Trophoblast cell (in vitro differentiated cells and primary cell): Measurements from ENCODE around the gene CHST3.

Source experiments
- DNase-seq, 2 donors: peaks; one replicate each; pipeline ENCODE4 v3.0.0-alpha.2; 2016
- H2AFZ ChIP-seq: 2 replicates; pipeline ENCODE4 v1.6.1; 2013; ENCODE audit warnings: low read length, moderate library complexity, mild to moderate bottlenecking; ENCODE audit not compliant: insufficient read depth, poor library complexity
- H2AK5ac ChIP-seq: 2 replicates; pipeline ENCODE4 v1.6.1; 2013; ENCODE audit warnings: mild to moderate bottlenecking, low read length
- H2BK120ac ChIP-seq: 2 replicates; pipeline ENCODE4 v1.6.1; 2013; ENCODE audit warnings: low read length, mild to moderate bottlenecking, moderate library complexity; ENCODE audit not compliant: insufficient read depth, poor library complexity
- H2BK12ac ChIP-seq: 2 replicates; pipeline ENCODE4 v1.6.1; 2013; ENCODE audit warnings: mild to moderate bottlenecking, low read length, moderate library complexity
- H2BK5ac ChIP-seq: 2 replicates; pipeline ENCODE4 v1.6.1; 2013; ENCODE audit warnings: low read length, low read depth, moderate library complexity, mild to moderate bottlenecking; ENCODE audit not compliant: poor library complexity
- H3K14ac ChIP-seq: 2 replicates; pipeline ENCODE4 v1.6.1; 2013; ENCODE audit warnings: mild to moderate bottlenecking, low read length
- H3K18ac ChIP-seq: 2 replicates; pipeline ENCODE4 v1.6.1; 2013; ENCODE audit warnings: mild to moderate bottlenecking, low read length
- H3K23ac ChIP-seq: 2 replicates; pipeline ENCODE4 v1.6.1; 2013; ENCODE audit warnings: low read length
- H3K27ac ChIP-seq: 2 replicates; pipeline ENCODE4 v1.5.1; 2013; ENCODE audit warnings: low read depth, mild to moderate bottlenecking, inconsistent platforms, low read length, moderate library complexity
- H3K27me3 ChIP-seq: 2 replicates; pipeline ENCODE4 v1.6.1; 2013; ENCODE audit warnings: inconsistent platforms, mild to moderate bottlenecking, low read length, moderate library complexity; ENCODE audit not compliant: insufficient read depth
- H3K36me3 ChIP-seq, 2 experiments: 1 replicate in 1 of 2; 2 replicates in 1 of 2; pipeline ENCODE4 v1.6.1; 2013; ENCODE audit warnings: low read length in 2 of 2, mild to moderate bottlenecking in 2 of 2, moderate library complexity in 1 of 2; ENCODE audit not compliant: insufficient read depth in 2 of 2, control insufficient read depth in 1 of 2
- H3K4ac ChIP-seq: 2 replicates; pipeline ENCODE4 v1.6.1; 2013; ENCODE audit warnings: low read depth, mild to moderate bottlenecking, low read length, moderate library complexity
- H3K4me1 ChIP-seq, 2 experiments: 1 replicate in 1 of 2; 2 replicates in 1 of 2; pipeline ENCODE4 v1.6.1; 2013; ENCODE audit warnings: low read length in 2 of 2, mild to moderate bottlenecking in 2 of 2, moderate library complexity in 1 of 2; ENCODE audit not compliant: insufficient read depth in 2 of 2, control insufficient read depth in 1 of 2
- H3K4me2 ChIP-seq: 2 replicates; pipeline ENCODE4 v1.6.1; 2013; ENCODE audit warnings: inconsistent platforms, mild to moderate bottlenecking, low read length, moderate library complexity
- H3K4me3 ChIP-seq: 2 replicates; pipeline ENCODE4 v1.5.1; 2013; ENCODE audit warnings: mild to moderate bottlenecking, low read depth, low read length, inconsistent platforms
- H3K79me1 ChIP-seq: one replicate; pipeline ENCODE4 v1.6.1; 2013; ENCODE audit warnings: low read length
- H3K79me2 ChIP-seq: 2 replicates; pipeline ENCODE4 v1.6.1; 2013; ENCODE audit warnings: low read length, mild to moderate bottlenecking; ENCODE audit not compliant: control insufficient read depth, insufficient read depth, poor library complexity
- H3K9ac ChIP-seq: 2 replicates; pipeline ENCODE4 v1.6.1; 2013; ENCODE audit warnings: mild to moderate bottlenecking, low read length
- H3K9me3 ChIP-seq: 2 replicates; pipeline ENCODE4 v1.6.1; 2013; ENCODE audit warnings: low read depth, mild to moderate bottlenecking, control low read depth, inconsistent platforms, low read length; ENCODE audit not compliant: insufficient read depth
- H4K12ac ChIP-seq: 2 replicates; pipeline ENCODE4 v1.6.1; 2013; ENCODE audit warnings: low read depth, mild to moderate bottlenecking, low read length, moderate library complexity
- H4K8ac ChIP-seq: 2 replicates; pipeline ENCODE4 v1.6.1; 2013; ENCODE audit warnings: low read depth, mild to moderate bottlenecking, low read length, moderate library complexity
- H4K91ac ChIP-seq: one replicate; pipeline ENCODE4 v1.6.1; 2013; ENCODE audit warnings: low read depth, mild to moderate bottlenecking, low read length, moderate library complexity
- WGBS: extraction: QIAGEN DNeasy Blood & Tissue Kit; methylation state at CpG from one replicate; pipeline ENCODE4 v1.1.7; 2013; ENCODE audit warnings: missing lambda C conversion rate; ENCODE audit not compliant: insufficient read length, insufficient coverage; ENCODE audit errors: extremely low coverage; 5-methylcytosine and 5-hydroxymethylcytosine counted together

CHST3 gene

DNA sequence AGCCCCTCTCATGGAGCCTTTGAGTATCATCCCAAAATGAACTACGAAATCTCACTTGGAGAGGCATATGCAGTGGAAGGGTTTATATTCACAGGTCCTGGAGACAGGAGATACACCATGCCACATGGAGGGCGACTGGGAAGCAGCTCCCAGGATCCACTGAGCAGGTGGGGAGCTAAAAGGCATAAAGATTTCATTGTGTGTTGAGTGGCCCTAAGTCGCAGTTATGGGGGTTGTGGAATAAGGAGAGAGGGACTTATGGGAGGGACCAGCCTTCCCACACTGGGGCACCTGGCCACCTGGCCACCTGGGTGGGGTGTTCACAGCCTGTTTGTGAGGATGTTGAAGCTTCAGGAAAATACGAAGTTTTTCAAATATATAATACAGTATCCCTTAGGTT lies 37.0 kb upstream of the CHST3 start:
- no peaks in the 10 kb centered on the region for H3K79me2 ChIP-seq

DNA sequence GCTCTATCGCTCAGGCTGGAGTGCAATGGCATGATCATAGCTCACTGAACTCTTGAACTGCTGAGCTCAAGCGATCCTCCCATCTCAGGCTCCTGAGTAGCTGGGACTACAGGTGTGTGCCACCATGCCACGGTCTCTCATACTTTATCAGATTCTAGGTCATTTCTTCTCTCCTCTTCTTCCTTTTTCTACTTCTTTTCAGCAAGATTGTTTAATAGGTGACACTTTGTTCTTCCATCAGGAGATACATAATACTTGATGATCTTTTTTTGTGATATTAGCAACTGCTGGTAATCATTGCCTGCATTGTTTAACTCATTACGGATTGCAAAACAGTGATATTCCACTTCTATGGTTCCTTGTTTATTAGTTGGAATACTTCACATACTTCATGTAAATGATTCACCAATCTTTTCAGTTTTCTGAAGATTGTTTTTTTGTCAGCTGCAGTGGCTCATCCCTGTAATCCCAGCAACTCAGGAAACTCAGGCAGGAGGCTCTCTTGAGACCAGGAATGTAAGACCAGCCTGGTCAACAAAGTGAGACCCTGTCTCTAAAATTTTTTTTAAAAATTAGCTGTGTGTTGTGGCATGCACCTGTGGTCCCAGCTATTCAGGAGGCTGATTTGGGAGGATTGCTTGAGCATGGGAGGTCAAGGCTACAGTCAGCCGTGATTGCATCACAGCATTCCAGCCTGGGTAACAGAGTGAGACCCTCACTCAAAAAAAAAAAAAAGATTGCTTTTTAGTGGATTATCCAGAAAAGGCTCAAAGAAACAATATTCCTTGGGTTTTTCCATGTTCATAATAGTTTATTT lies 36.2 kb upstream of the CHST3 start:
- Histone ChIP-seq H3K4me2 (no peak overlapping the region), H3K23ac (no peak overlapping the region), H3K36me3 (no peaks in the 10 kb centered on the region), H4K12ac (no peak overlapping the region), H3K4ac (no peak overlapping the region), H2BK5ac (no peak overlapping the region), H3K27ac (no peak overlapping the region), H3K9me3 (no peaks in the 10 kb centered on the region), H4K8ac (no peak overlapping the region), H3K4me3 (no peak overlapping the region), H2AK5ac (no peak overlapping the region), H2BK120ac (no peak overlapping the region), H3K14ac (no peak overlapping the region), H3K27me3 (no peaks in the 10 kb centered on the region), H2AFZ (no peak overlapping the region), H3K79me2 (no peaks in the 10 kb centered on the region), H3K9ac (no peak overlapping the region), H3K18ac (no peak overlapping the region), H3K4me1 (no peaks in the 10 kb centered on the region), H3K79me1 (no peaks in the 10 kb centered on the region), H4K91ac (no peak overlapping the region), H2BK12ac (no peak overlapping the region)
- DNase-seq, result peak in 1 of 2 donors; percentile 62
- no CpG with 5 or more reads among the region's 5 CpGs for WGBS

More for the DNA sequence above, 37.0 kb upstream of the CHST3 start:
- Histone ChIP-seq H3K4ac (no peak overlapping the region), H3K9ac (no peak overlapping the region), H3K36me3 (no peaks in the 10 kb centered on the region), H3K9me3 (no peaks in the 10 kb centered on the region), H2BK5ac (no peak overlapping the region), H3K4me2 (no peak overlapping the region), H4K12ac (no peak overlapping the region), H2BK120ac (no peak overlapping the region), H3K79me1 (no peaks in the 10 kb centered on the region), H3K4me3 (no peak overlapping the region), H3K27ac (no peak overlapping the region), H2AK5ac (no peak overlapping the region), H3K14ac (no peak overlapping the region), H3K18ac (no peak overlapping the region), H2BK12ac (no peak overlapping the region), H3K27me3 (no peaks in the 10 kb centered on the region), H4K8ac (no peak overlapping the region), H3K4me1 (no peaks in the 10 kb centered on the region), H3K23ac (no peak overlapping the region), H4K91ac (no peak overlapping the region), H2AFZ (no peak overlapping the region)
- DNase-seq, result no peak
- WGBS, result no CpG with 5 or more reads among the region's 4 CpGs

DNA sequence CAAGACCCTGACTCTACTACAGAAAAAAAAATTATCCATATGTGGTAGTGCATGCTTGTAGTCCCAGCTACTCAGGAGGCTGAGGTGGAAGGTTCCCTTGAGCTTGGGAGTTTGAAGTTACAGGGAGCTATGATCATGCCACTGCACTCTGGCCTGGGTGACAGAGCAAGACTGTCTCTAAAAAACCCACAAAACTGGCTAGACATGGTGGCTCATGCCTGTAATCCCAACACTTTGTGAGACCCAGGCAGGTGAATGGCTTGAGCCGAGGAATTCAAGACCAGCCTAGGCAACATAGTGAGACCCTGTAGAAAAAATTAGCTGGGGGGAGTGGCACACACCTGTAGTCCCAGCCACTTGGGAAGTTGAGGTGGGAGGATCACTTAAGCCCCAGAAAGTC lies 32.9 kb upstream of the CHST3 start:
- no CpG with 5 or more reads among the region's 1 CpG for WGBS
- DNase-seq, result peak in 1 of 2 donors; percentile 48
- no peak overlapping the region for H2AFZ ChIP-seq

DNA sequence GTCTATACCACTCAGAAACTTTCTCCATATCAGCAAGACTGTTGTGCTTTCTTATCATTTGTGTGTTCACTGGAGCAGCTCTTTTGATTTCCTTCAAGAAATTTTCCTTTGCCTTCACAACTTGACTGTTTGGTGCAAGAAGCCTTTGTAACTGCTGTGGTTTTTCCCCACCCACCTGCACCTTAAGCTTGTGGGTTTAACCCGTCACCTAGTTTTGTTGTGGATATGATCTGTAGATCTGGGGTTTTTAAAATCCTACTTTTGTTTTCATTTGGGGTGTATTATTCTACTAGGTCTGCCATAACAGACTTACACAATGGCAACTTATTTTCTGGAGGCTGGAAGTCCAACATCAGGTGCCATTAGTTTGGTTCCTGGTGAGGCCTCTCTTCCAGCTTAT lies 30.5 kb upstream of the CHST3 start:
- no peak overlapping the region for H2AK5ac ChIP-seq
- no peak overlapping the region for H2BK120ac ChIP-seq
- H3K27me3 ChIP-seq, result no peaks in the 10 kb centered on the region
- peaks cover 1% of the 10 kb centered on the region for H3K9me3 ChIP-seq
- no peak overlapping the region for H2AFZ ChIP-seq
- no peak overlapping the region for H2BK5ac ChIP-seq
- no peak overlapping the region for H3K4me2 ChIP-seq
- H3K79me2 ChIP-seq, result no peaks in the 10 kb centered on the region
- no peak overlapping the region for H3K4ac ChIP-seq
- H3K9ac ChIP-seq, result no peak overlapping the region
- WGBS, result no CpG with 5 or more reads among the region's 1 CpG
- no peak overlapping the region for H3K27ac ChIP-seq
- H4K8ac ChIP-seq, result no peak overlapping the region
- H3K14ac ChIP-seq, result no peak overlapping the region
- no peak for DNase-seq
- no peak overlapping the region for H3K4me3 ChIP-seq
- peaks cover 0 to under 1% of the 10 kb centered on the region in 2 experiments for H3K4me1 ChIP-seq
- H3K18ac ChIP-seq, result no peak overlapping the region
- no peak overlapping the region for H4K12ac ChIP-seq
- H3K36me3 ChIP-seq, result no peaks in the 10 kb centered on the region
- peaks cover 1% of the 10 kb centered on the region for H3K79me1 ChIP-seq
- H3K23ac ChIP-seq, result no peak overlapping the region
- no peak overlapping the region for H2BK12ac ChIP-seq
- no peak overlapping the region for H4K91ac ChIP-seq

More for the DNA sequence above, 32.9 kb upstream of the CHST3 start:
- H2BK5ac ChIP-seq, result no peak overlapping the region
- H3K27me3 ChIP-seq, result no peaks in the 10 kb centered on the region
- no peak overlapping the region for H3K27ac ChIP-seq
- no peaks in the 10 kb centered on the region for H3K79me1 ChIP-seq
- no peak overlapping the region for H3K9ac ChIP-seq
- H4K12ac ChIP-seq, result no peak overlapping the region
- no peak overlapping the region for H3K14ac ChIP-seq
- peaks cover 1% of the 10 kb centered on the region for H3K9me3 ChIP-seq
- no peaks in the 10 kb centered on the region for H3K36me3 ChIP-seq
- no peak overlapping the region for H2BK12ac ChIP-seq
- H4K91ac ChIP-seq, result no peak overlapping the region
- no peak overlapping the region for H3K18ac ChIP-seq
- H2AK5ac ChIP-seq, result no peak overlapping the region
- H2BK120ac ChIP-seq, result no peak overlapping the region
- H3K23ac ChIP-seq, result no peak overlapping the region
- H3K4ac ChIP-seq, result no peak overlapping the region
- no peaks in the 10 kb centered on the region for H3K4me1 ChIP-seq
- no peak overlapping the region for H3K4me2 ChIP-seq
- no peaks in the 10 kb centered on the region for H3K79me2 ChIP-seq
- no peak overlapping the region for H4K8ac ChIP-seq
- no peak overlapping the region for H3K4me3 ChIP-seq
